ENCODE measurements around the gene FZR1.
A peak's percentile ranks its signal among the peaks of the same experiment; 100 is the strongest.

Gene FZR1

DNA sequence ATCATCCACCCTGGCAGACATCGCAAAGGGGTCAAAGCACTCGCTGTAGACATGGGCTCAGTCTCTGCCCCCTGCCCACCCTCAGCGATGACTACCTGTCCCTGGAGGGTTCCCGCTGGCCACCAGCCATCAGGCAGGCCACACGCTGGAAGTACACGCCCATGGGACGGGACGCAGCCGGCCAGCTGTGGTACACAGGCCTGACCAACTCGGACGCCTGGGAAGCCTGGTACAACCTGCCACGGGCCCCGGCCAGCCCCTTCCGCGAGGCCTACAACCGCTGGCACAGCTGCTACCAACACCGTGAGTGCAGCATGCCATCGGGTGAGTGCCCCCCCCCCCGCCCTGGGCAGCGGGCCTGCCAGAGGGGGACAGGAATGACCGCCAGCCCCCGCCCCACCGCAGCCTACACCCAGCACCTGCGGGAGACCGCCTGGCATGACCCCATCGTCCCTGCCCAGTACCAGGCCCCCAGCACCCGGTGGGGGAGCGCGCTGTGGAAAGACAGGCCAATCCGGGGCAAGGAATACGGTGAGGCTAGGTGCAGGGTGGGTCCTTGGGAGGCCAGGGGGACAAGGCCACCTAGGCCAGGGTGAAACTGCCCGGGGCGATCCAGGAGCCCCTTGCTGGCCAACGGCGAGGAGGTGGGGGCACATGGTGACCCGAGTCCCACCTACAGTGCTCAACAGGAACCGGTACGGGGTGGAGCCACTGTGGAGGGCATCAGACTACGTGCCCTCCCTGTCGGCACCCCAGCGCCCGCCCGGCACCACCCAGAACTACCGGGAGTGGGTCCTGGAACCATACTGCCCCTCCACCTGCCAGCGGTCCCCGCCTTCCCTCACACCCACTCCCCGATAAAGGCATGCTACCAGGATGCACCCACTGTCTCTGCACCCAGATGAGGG, 37.3 kb downstream of the FZR1 start:
- Histone ChIP-seq H3K18ac (ENCODE audit: low read length) (no peak overlapping the region), H3K4me3 (ENCODE audit: low read depth, low read length) (no peak overlapping the region), H3K14ac (ENCODE audit: low read length) (no peak overlapping the region), H2BK120ac (ENCODE audit: insufficient read depth, low read length, poor library complexity) (no peak overlapping the region), H3K79me2 (ENCODE audit: control insufficient read depth, insufficient read depth, low read length, poor library complexity) (no peaks in the 10 kb centered on the region), H4K91ac (ENCODE audit: low read depth, low read length) (no peak overlapping the region), H2BK12ac (ENCODE audit: low read length) (no peak overlapping the region), H3K9me3 (ENCODE audit: insufficient read depth, low read depth, low read length) (peaks cover 4% of the 10 kb centered on the region), H3K27ac (ENCODE audit: low read depth, low read length) (no peak overlapping the region), H3K23ac (ENCODE audit: low read length) (no peak overlapping the region), H3K9ac (ENCODE audit: low read length) (no peak overlapping the region), H4K12ac (ENCODE audit: low read depth, low read length) (no peak overlapping the region), H2BK5ac (ENCODE audit: low read depth, low read length, poor library complexity) (no peak overlapping the region), H3K79me1 (ENCODE audit: low read length) (no peaks in the 10 kb centered on the region), H3K4me1 (ENCODE audit: control insufficient read depth in 1 of 2, insufficient read depth in 2 of 2, low read length in 2 of 2) (peaks cover 2 to 5% of the 10 kb centered on the region in 2 experiments), H3K4ac (ENCODE audit: low read depth, low read length) (no peak overlapping the region), H3K27me3 (ENCODE audit: insufficient read depth, low read length) (no peaks in the 10 kb centered on the region), H4K8ac (ENCODE audit: low read depth, low read length) (no peak overlapping the region), H3K4me2 (ENCODE audit: low read length) (no peak overlapping the region), H2AFZ (ENCODE audit: insufficient read depth, low read length, poor library complexity) (no peak overlapping the region), H2AK5ac (ENCODE audit: low read length) (no peak overlapping the region), H3K36me3 (ENCODE audit: control insufficient read depth in 1 of 2, insufficient read depth in 2 of 2, low read length in 2 of 2) (peaks cover 62 to 65% of the 10 kb centered on the region in 2 experiments)
- no CpG with 5 or more reads among the region's 47 CpGs for WGBS (ENCODE audit: extremely low coverage, insufficient coverage, insufficient read length)
- no peak for DNase-seq

DNA sequence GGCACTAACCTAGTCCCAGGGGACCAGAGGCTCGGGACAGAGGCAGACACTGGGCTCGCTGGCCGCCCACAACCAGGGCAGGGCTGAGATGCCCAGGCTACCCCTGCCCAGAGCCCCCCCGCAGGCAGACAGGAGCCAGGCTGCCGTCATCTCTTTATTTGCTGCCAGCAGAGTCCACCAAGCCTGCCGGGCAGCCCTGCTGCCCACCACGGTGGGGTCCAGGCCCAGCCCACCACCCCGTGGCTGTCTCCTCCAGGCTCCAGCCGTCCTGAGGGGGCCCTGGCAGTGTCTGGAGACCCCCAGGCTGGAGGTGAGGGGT, 37.9 kb downstream of the FZR1 start:
- peaks cover 4% of the 10 kb centered on the region for H3K9me3 ChIP-seq (ENCODE audit: insufficient read depth, low read depth, low read length)
- H3K27ac ChIP-seq (ENCODE audit: low read depth, low read length) = no peak overlapping the region
- no peak overlapping the region for H4K12ac ChIP-seq (ENCODE audit: low read depth, low read length)
- H4K91ac ChIP-seq (ENCODE audit: low read depth, low read length) = no peak overlapping the region
- H3K14ac ChIP-seq (ENCODE audit: low read length) = no peak overlapping the region
- H2BK5ac ChIP-seq (ENCODE audit: low read depth, low read length, poor library complexity) = no peak overlapping the region
- H2AFZ ChIP-seq (ENCODE audit: insufficient read depth, low read length, poor library complexity) = no peak overlapping the region
- H3K4me2 ChIP-seq (ENCODE audit: low read length) = no peak overlapping the region
- H3K4me1 ChIP-seq (ENCODE audit: control insufficient read depth in 1 of 2, insufficient read depth in 2 of 2, low read length in 2 of 2) = peaks cover 0 to under 1% of the 10 kb centered on the region in 2 experiments
- H3K4ac ChIP-seq (ENCODE audit: low read depth, low read length) = no peak overlapping the region
- H3K79me1 ChIP-seq (ENCODE audit: low read length) = no peaks in the 10 kb centered on the region
- no peaks in the 10 kb centered on the region for H3K79me2 ChIP-seq (ENCODE audit: control insufficient read depth, insufficient read depth, low read length, poor library complexity)
- no CpG with 5 or more reads among the region's 9 CpGs for whole genome bisulfite sequencing (ENCODE audit: extremely low coverage, insufficient coverage, insufficient read length)
- H2BK120ac ChIP-seq (ENCODE audit: insufficient read depth, low read length, poor library complexity) = no peak overlapping the region
- H3K36me3 ChIP-seq (ENCODE audit: control insufficient read depth in 1 of 2, insufficient read depth in 2 of 2, low read length in 2 of 2) = peaks cover 66% of the 10 kb centered on the region in 2 experiments
- no peak overlapping the region for H3K23ac ChIP-seq (ENCODE audit: low read length)
- DNase-seq = no peak
- no peak overlapping the region for H3K4me3 ChIP-seq (ENCODE audit: low read depth, low read length)
- no peak overlapping the region for H3K9ac ChIP-seq (ENCODE audit: low read length)
- no peak overlapping the region for H3K18ac ChIP-seq (ENCODE audit: low read length)
- H2AK5ac ChIP-seq (ENCODE audit: low read length) = no peak overlapping the region
- no peak overlapping the region for H4K8ac ChIP-seq (ENCODE audit: low read depth, low read length)
- H3K27me3 ChIP-seq (ENCODE audit: insufficient read depth, low read length) = no peaks in the 10 kb centered on the region
- H2BK12ac ChIP-seq (ENCODE audit: low read length) = no peak overlapping the region

DNA sequence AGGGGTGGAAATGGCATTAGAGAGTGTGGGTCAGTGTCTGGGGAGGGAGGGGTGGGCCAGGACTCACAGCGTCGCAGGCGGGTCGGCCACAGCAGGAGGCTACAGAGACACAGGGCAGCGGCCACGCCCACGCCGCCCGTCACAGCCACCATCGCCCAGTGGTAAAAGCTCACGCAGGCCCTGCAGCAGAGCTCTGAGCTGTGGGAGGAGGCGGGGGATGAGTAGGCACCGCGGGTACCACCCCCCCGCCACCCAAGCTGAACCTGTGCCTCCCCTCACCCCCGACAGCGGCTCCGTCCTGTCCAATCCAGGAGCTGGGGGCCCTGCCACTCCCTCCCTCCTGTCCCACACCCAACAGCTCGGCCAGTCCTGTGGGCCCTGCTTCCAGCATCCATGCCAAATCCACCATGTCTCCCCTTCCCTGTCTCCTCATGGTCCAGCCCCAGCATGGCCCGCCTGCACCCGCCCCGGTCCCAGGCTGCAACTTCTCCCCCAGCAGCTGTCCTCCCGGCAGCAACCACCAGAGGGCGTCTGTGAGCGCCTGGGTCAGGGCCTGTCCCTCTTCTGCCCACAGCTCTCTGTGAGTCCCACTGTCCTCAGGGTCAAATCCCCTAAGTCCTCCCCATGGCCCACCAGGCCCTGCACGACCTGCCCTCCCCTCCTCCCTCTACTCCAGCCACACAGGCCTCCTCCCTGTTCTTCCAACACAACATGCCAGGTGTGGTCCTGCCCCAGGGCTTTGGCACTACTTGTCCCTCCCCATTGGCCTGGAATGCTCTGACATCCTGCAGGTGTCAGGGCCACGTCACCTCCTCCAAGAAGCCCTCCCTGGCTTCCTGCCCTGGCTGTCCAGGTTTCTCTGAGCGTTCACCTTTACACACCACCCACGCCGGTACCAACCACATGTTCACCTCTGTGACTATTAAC, 38.9 kb downstream of the FZR1 start:
- peak; percentile 75 to 89 for DNase-seq
- H2BK120ac ChIP-seq (ENCODE audit: insufficient read depth, low read length, poor library complexity) = no peak overlapping the region
- H3K79me2 ChIP-seq (ENCODE audit: control insufficient read depth, insufficient read depth, low read length, poor library complexity) = no peaks in the 10 kb centered on the region
- no peak overlapping the region for H2BK5ac ChIP-seq (ENCODE audit: low read depth, low read length, poor library complexity)
- no peaks in the 10 kb centered on the region for H3K79me1 ChIP-seq (ENCODE audit: low read length)
- no peak overlapping the region for H3K23ac ChIP-seq (ENCODE audit: low read length)
- no peak overlapping the region for H4K91ac ChIP-seq (ENCODE audit: low read depth, low read length)
- H3K27ac ChIP-seq (ENCODE audit: low read depth, low read length) = no peak overlapping the region
- no CpG with 5 or more reads among the region's 30 CpGs for WGBS (ENCODE audit: extremely low coverage, insufficient coverage, insufficient read length)
- H3K4me3 ChIP-seq (ENCODE audit: low read depth, low read length) = no peak overlapping the region
- H3K36me3 ChIP-seq (ENCODE audit: control insufficient read depth in 1 of 2, insufficient read depth in 2 of 2, low read length in 2 of 2) = peaks cover 71% of the 10 kb centered on the region in 2 experiments
- H3K9ac ChIP-seq (ENCODE audit: low read length) = no peak overlapping the region
- H3K4me2 ChIP-seq (ENCODE audit: low read length) = no peak overlapping the region
- peak overlapping the region; percentile 28 for H4K12ac ChIP-seq (ENCODE audit: low read depth, low read length)
- no peaks in the 10 kb centered on the region for H3K4me1 ChIP-seq (ENCODE audit: control insufficient read depth in 1 of 2, insufficient read depth in 2 of 2, low read length in 2 of 2)
- H3K18ac ChIP-seq (ENCODE audit: low read length) = no peak overlapping the region
- H3K4ac ChIP-seq (ENCODE audit: low read depth, low read length) = no peak overlapping the region
- H3K9me3 ChIP-seq (ENCODE audit: insufficient read depth, low read depth, low read length) = peaks cover 4% of the 10 kb centered on the region
- no peak overlapping the region for H3K14ac ChIP-seq (ENCODE audit: low read length)
- no peak overlapping the region for H4K8ac ChIP-seq (ENCODE audit: low read depth, low read length)
- H2AFZ ChIP-seq (ENCODE audit: insufficient read depth, low read length, poor library complexity) = no peak overlapping the region
- no peak overlapping the region for H2AK5ac ChIP-seq (ENCODE audit: low read length)
- no peaks in the 10 kb centered on the region for H3K27me3 ChIP-seq (ENCODE audit: insufficient read depth, low read length)
- no peak overlapping the region for H2BK12ac ChIP-seq (ENCODE audit: low read length)

DNA sequence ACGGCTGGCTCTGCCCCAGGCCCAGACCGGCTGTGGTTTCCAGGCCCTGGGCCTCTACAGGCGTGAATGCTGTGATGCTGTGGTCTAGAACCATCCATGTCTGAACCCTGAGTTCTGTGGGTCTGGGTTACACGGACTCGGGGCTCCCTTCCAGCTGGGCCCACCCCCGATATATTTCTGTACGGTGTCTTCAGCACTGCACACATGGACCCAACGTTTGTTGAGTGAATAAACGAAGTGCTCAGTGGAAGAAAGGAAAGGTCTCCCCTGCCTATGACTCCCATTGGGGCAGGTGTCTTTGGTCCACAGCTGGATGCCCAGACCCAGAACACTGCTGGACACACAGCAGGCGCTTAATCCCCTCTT, 39.5 kb downstream of the FZR1 start:
- no peak overlapping the region for H4K91ac ChIP-seq (ENCODE audit: low read depth, low read length)
- H3K14ac ChIP-seq (ENCODE audit: low read length) = no peak overlapping the region
- no peaks in the 10 kb centered on the region for H3K79me1 ChIP-seq (ENCODE audit: low read length)
- no peak overlapping the region for H2AFZ ChIP-seq (ENCODE audit: insufficient read depth, low read length, poor library complexity)
- no peak for DNase-seq
- H3K36me3 ChIP-seq (ENCODE audit: control insufficient read depth in 1 of 2, insufficient read depth in 2 of 2, low read length in 2 of 2) = peaks cover 74 to 75% of the 10 kb centered on the region in 2 experiments
- no peak overlapping the region for H3K4me3 ChIP-seq (ENCODE audit: low read depth, low read length)
- no peak overlapping the region for H2BK120ac ChIP-seq (ENCODE audit: insufficient read depth, low read length, poor library complexity)
- no peak overlapping the region for H2BK5ac ChIP-seq (ENCODE audit: low read depth, low read length, poor library complexity)
- H3K9ac ChIP-seq (ENCODE audit: low read length) = no peak overlapping the region
- H3K4me2 ChIP-seq (ENCODE audit: low read length) = no peak overlapping the region
- H3K4me1 ChIP-seq (ENCODE audit: control insufficient read depth in 1 of 2, insufficient read depth in 2 of 2, low read length in 2 of 2) = no peaks in the 10 kb centered on the region
- no peak overlapping the region for H2AK5ac ChIP-seq (ENCODE audit: low read length)
- no peak overlapping the region for H3K18ac ChIP-seq (ENCODE audit: low read length)
- no peak overlapping the region for H2BK12ac ChIP-seq (ENCODE audit: low read length)
- H3K9me3 ChIP-seq (ENCODE audit: insufficient read depth, low read depth, low read length) = peaks cover 4% of the 10 kb centered on the region
- H3K79me2 ChIP-seq (ENCODE audit: control insufficient read depth, insufficient read depth, low read length, poor library complexity) = no peaks in the 10 kb centered on the region
- no peak overlapping the region for H3K27ac ChIP-seq (ENCODE audit: low read depth, low read length)
- no peaks in the 10 kb centered on the region for H3K27me3 ChIP-seq (ENCODE audit: insufficient read depth, low read length)
- WGBS (ENCODE audit: extremely low coverage, insufficient coverage, insufficient read length) = no CpG with 5 or more reads among the region's 10 CpGs
- H4K8ac ChIP-seq (ENCODE audit: low read depth, low read length) = no peak overlapping the region
- no peak overlapping the region for H3K23ac ChIP-seq (ENCODE audit: low read length)
- H3K4ac ChIP-seq (ENCODE audit: low read depth, low read length) = no peak overlapping the region
- H4K12ac ChIP-seq (ENCODE audit: low read depth, low read length) = peak overlapping the region; percentile 28
